ENCODE measurements around the gene CRTC3.

CRTC3 gene

GRCh38 chr15:90594301-90594738, 64.6 kb downstream of the CRTC3 start:
- no peak overlapping the region for H3K4me3 ChIP-seq (ENCODE audit: low read length)
- H3K9me3 ChIP-seq (ENCODE audit: low read length), result no peaks in the 10 kb centered on the region
- no peak overlapping the region for H2AFZ ChIP-seq (ENCODE audit: low read depth, low read length)
- H3K36me3 ChIP-seq (ENCODE audit: insufficient read depth, low read length), result peaks cover 7% of the 10 kb centered on the region
- H3K4me1 ChIP-seq (ENCODE audit: insufficient read depth, low read length), result no peaks in the 10 kb centered on the region
- no peaks in the 10 kb centered on the region for H3K27me3 ChIP-seq (ENCODE audit: insufficient read depth, low read length)

GRCh38 chr15:90595763-90596155, 66.0 kb downstream of the CRTC3 start:
- no peaks in the 10 kb centered on the region for H3K27me3 ChIP-seq (ENCODE audit: insufficient read depth, low read length)
- no peak overlapping the region for H2AFZ ChIP-seq (ENCODE audit: low read depth, low read length)
- no peaks in the 10 kb centered on the region for H3K4me1 ChIP-seq (ENCODE audit: insufficient read depth, low read length)
- no peak overlapping the region for H3K4me3 ChIP-seq (ENCODE audit: low read length)
- no peaks in the 10 kb centered on the region for H3K9me3 ChIP-seq (ENCODE audit: low read length)
- H3K36me3 ChIP-seq (ENCODE audit: insufficient read depth, low read length), result peaks cover 7% of the 10 kb centered on the region

GRCh38 chr15:90596943-90597342, 67.2 kb downstream of the CRTC3 start:
- Histone ChIP-seq H3K9me3 (ENCODE audit: low read length) (no peaks in the 10 kb centered on the region), H2AFZ (ENCODE audit: low read depth, low read length) (no peak overlapping the region), H3K36me3 (ENCODE audit: insufficient read depth, low read length) (peaks cover 7% of the 10 kb centered on the region), H3K4me3 (ENCODE audit: low read length) (no peak overlapping the region), H3K4me1 (ENCODE audit: insufficient read depth, low read length) (no peaks in the 10 kb centered on the region), H3K27me3 (ENCODE audit: insufficient read depth, low read length) (no peaks in the 10 kb centered on the region)

- no peak overlapping the region for H3K4me3 ChIP-seq (ENCODE audit: low read length)
- no peaks in the 10 kb centered on the region for H3K4me1 ChIP-seq (ENCODE audit: insufficient read depth, low read length)
- H3K9me3 ChIP-seq (ENCODE audit: low read length), result no peaks in the 10 kb centered on the region
- H3K27me3 ChIP-seq (ENCODE audit: insufficient read depth, low read length), result no peaks in the 10 kb centered on the region
- peaks cover 7% of the 10 kb centered on the region for H3K36me3 ChIP-seq (ENCODE audit: insufficient read depth, low read length)
- no peak overlapping the region for H2AFZ ChIP-seq (ENCODE audit: low read depth, low read length)
Observed at GRCh38 chr15:90597577-90597976, 67.9 kb downstream of the CRTC3 start.

- no peaks in the 10 kb centered on the region for H3K27me3 ChIP-seq (ENCODE audit: insufficient read depth, low read length)
- peaks cover 7% of the 10 kb centered on the region for H3K36me3 ChIP-seq (ENCODE audit: insufficient read depth, low read length)
- H3K9me3 ChIP-seq (ENCODE audit: low read length), result no peaks in the 10 kb centered on the region
- H2AFZ ChIP-seq (ENCODE audit: low read depth, low read length), result no peak overlapping the region
- no peaks in the 10 kb centered on the region for H3K4me1 ChIP-seq (ENCODE audit: insufficient read depth, low read length)
- no peak overlapping the region for H3K4me3 ChIP-seq (ENCODE audit: low read length)
Observed at GRCh38 chr15:90598031-90598577, 68.4 kb downstream of the CRTC3 start.

DNA sequence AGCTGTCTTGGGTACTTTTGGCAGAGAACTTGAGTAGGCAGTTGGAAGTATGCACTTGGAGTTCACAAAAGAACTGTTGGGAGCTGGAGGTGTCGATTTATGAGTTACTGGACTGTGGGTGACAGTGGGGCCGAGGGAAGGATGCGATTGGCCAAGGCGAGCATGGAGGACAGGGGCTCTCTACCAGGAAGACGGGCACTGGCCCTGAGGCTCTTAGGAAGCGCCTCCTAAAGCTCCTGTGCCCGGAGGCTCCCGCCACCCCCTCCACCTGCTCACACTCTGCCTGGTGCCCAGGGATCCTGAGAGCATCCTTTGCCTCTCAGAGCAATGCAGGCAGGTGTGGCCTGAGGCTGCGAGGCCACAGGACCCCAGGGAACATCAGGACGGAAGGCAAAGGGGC, 69.0 kb downstream of the CRTC3 start:
- Histone ChIP-seq H2AFZ (ENCODE audit: low read depth, low read length) (no peak overlapping the region), H3K27me3 (ENCODE audit: insufficient read depth, low read length) (no peaks in the 10 kb centered on the region), H3K4me3 (ENCODE audit: low read length) (no peak overlapping the region), H3K9me3 (ENCODE audit: low read length) (no peaks in the 10 kb centered on the region), H3K36me3 (ENCODE audit: insufficient read depth, low read length) (peaks cover 7% of the 10 kb centered on the region), H3K4me1 (ENCODE audit: insufficient read depth, low read length) (no peaks in the 10 kb centered on the region)

DNA sequence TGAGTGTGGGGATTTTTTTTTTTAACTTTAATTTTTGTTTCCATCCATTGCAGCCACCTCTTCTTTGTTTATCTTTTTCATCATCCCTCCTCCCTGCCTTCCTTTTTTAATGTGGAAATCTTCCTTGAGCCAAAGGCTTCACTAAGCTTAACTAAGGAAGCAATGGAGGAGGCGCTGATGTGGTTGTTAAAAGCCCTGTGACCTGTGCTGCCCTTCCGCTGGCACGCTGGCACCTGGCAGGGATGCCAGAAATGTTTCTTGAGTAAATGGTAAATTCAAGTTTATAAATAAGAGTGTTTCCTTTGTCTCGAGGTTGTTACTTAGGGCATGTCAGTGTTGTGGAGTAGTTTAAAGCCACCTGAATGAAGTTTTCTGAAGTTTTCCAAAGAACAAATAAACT, 69.4 kb downstream of the CRTC3 start:
- no peak overlapping the region for H3K4me3 ChIP-seq (ENCODE audit: low read length)

DNA sequence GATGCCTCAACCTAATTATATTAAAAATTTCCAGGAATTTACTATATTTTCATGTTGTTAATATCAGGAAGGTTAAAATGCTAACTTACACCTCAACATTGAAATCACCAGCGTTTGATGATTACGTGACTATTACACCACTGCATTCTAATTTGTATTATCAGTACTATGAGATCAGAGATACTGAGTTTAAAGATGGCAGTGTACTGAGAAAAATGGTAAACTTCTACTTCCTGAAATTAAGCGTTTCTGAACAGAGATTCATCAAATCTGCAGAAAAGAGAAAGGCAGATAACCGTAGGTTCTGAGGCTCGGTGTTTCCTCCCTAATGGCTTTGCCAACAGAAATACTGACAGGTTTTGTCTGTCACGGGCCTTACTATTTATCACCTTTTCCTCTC, 69.9 kb downstream of the CRTC3 start:
- no peaks in the 10 kb centered on the region for H3K27me3 ChIP-seq (ENCODE audit: insufficient read depth, low read length)
- peaks cover 2% of the 10 kb centered on the region for H3K36me3 ChIP-seq (ENCODE audit: insufficient read depth, low read length)

More for the DNA sequence above, 69.4 kb downstream of the CRTC3 start:
- Histone ChIP-seq H3K9me3 (ENCODE audit: low read length) (no peaks in the 10 kb centered on the region), H3K36me3 (ENCODE audit: insufficient read depth, low read length) (peaks cover 7% of the 10 kb centered on the region), H3K4me1 (ENCODE audit: insufficient read depth, low read length) (no peaks in the 10 kb centered on the region), H3K27me3 (ENCODE audit: insufficient read depth, low read length) (no peaks in the 10 kb centered on the region), H2AFZ (ENCODE audit: low read depth, low read length) (no peak overlapping the region)

DNA sequence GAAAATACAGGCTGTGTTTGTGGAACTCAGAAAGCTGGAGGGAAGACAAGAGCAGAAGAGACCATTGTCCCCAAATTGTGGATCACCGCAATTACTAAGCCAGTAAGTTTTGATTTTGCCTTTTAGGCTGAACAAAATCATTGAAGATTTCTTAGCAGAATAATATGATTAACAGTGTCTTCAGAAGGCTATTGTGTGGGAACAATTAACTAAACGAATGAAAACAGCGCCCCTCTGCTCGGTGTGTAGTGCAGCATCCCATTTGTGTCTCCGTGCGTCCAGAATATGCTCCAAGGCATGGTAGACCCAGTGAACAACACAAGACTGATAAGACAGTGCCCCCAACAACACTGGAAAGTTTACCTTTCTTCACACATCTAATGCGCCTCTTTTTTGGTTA, 71.2 kb downstream of the CRTC3 start:
- Histone ChIP-seq H3K27me3 (ENCODE audit: insufficient read depth, low read length) (no peaks in the 10 kb centered on the region), H3K4me3 (ENCODE audit: low read length) (no peak overlapping the region), H2AFZ (ENCODE audit: low read depth, low read length) (no peak overlapping the region), H3K4me1 (ENCODE audit: insufficient read depth, low read length) (no peaks in the 10 kb centered on the region), H3K9me3 (ENCODE audit: low read length) (no peaks in the 10 kb centered on the region), H3K36me3 (ENCODE audit: insufficient read depth, low read length) (no peaks in the 10 kb centered on the region)

More for the DNA sequence above, 69.9 kb downstream of the CRTC3 start:
- Histone ChIP-seq H3K9me3 (ENCODE audit: low read length) (no peaks in the 10 kb centered on the region), H3K4me3 (ENCODE audit: low read length) (no peak overlapping the region), H3K4me1 (ENCODE audit: insufficient read depth, low read length) (no peaks in the 10 kb centered on the region), H2AFZ (ENCODE audit: low read depth, low read length) (no peak overlapping the region)

DNA sequence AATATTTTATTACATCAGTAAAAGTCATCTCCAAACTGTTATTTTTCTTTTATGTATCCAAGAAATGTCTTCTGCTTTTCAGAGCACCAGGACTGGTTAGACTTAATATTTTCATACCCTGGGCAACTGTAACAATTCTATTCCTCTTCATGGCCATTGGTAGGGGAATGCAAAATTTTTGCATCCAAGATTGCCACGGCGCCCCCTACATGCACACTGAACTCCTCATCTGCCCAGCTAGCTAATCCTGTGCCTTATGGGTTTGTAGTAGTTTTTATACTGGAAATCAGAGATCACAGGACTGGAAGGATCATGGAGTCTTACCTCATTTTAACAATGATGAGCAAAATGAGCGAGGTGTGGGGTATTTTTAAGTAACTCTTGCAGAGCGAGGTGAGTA, 74.2 kb downstream of the CRTC3 start:
- Histone ChIP-seq H3K36me3 (ENCODE audit: insufficient read depth, low read length) (peaks cover 5% of the 10 kb centered on the region), H2AFZ (ENCODE audit: low read depth, low read length) (no peak overlapping the region), H3K9me3 (ENCODE audit: low read length) (no peaks in the 10 kb centered on the region), H3K4me3 (ENCODE audit: low read length) (no peak overlapping the region), H3K27me3 (ENCODE audit: insufficient read depth, low read length) (no peaks in the 10 kb centered on the region), H3K4me1 (ENCODE audit: insufficient read depth, low read length) (no peaks in the 10 kb centered on the region)

GRCh38 chr15:90606641-90607040, 76.9 kb downstream of the CRTC3 start:
- Histone ChIP-seq H3K9me3 (ENCODE audit: low read length) (no peaks in the 10 kb centered on the region), H2AFZ (ENCODE audit: low read depth, low read length) (no peak overlapping the region), H3K4me1 (ENCODE audit: insufficient read depth, low read length) (no peaks in the 10 kb centered on the region), H3K4me3 (ENCODE audit: low read length) (no peak overlapping the region), H3K36me3 (ENCODE audit: insufficient read depth, low read length) (peaks cover 5% of the 10 kb centered on the region), H3K27me3 (ENCODE audit: insufficient read depth, low read length) (no peaks in the 10 kb centered on the region)

- Histone ChIP-seq H3K4me3 (ENCODE audit: low read length) (no peak overlapping the region), H2AFZ (ENCODE audit: low read depth, low read length) (no peak overlapping the region), H3K36me3 (ENCODE audit: insufficient read depth, low read length) (peaks cover 9% of the 10 kb centered on the region), H3K9me3 (ENCODE audit: low read length) (no peaks in the 10 kb centered on the region), H3K4me1 (ENCODE audit: insufficient read depth, low read length) (no peaks in the 10 kb centered on the region), H3K27me3 (ENCODE audit: insufficient read depth, low read length) (no peaks in the 10 kb centered on the region)
Observed at GRCh38 chr15:90607361-90607760, 77.6 kb downstream of the CRTC3 start.

GRCh38 chr15:90609242-90610180, 79.8 kb downstream of the CRTC3 start:
- Histone ChIP-seq H3K4me1 (ENCODE audit: insufficient read depth, low read length) (no peaks in the 10 kb centered on the region), H3K4me3 (ENCODE audit: low read length) (no peak overlapping the region), H3K9me3 (ENCODE audit: low read length) (no peaks in the 10 kb centered on the region), H2AFZ (ENCODE audit: low read depth, low read length) (no peak overlapping the region), H3K27me3 (ENCODE audit: insufficient read depth, low read length) (no peaks in the 10 kb centered on the region), H3K36me3 (ENCODE audit: insufficient read depth, low read length) (peaks cover 20% of the 10 kb centered on the region)

Measured in neuron (in vitro differentiated cells).